HepG2 (cell line): ENCODE measurements around the gene FRAS1. TPM values are rescaled to one million over a fixed set of nuclear protein-coding genes. Genes with fewer than 3 reads are reported as not detected.

Experiments used
- ATAC-seq: fragments of 200-7000 bp; cut with Tn5 transposase; 3 replicates; pipeline ENCODE4 v1.9.1; 2020; ENCODE audit warnings: mild to moderate bottlenecking, moderate library complexity
- BruUV-seq: library from RNA; stranded (reverse); fragments of 400-500 nt; replicated peaks from 2 replicates; lab custom pipeline; 2021; lab: Mats Ljungman, UMichigan
- CTCF ChIA-PET: fragments of 300-600 bp; formaldehyde crosslinking; extraction: SDS; loops from one replicate; lab custom pipeline; 2021; ENCODE audit warnings: low total read pairs, inconsistent platforms, low intra/inter-chr PET ratio; lab: Yijun Ruan, JAX
- POLR2A ChIA-PET: fragments of 350-600 bp; sonication (Branson Sonifier 250); formaldehyde crosslinking; loops from one replicate; lab custom pipeline; 2020; ENCODE audit warnings: antibody characterized with exemption, inconsistent platforms; lab: Yijun Ruan, JAX
- DNase-seq: peaks from one replicate; pipeline ENCODE4 v3.0.0-alpha.2; 2015; ENCODE audit warnings: low spot score
- FAIRE-seq: peaks from 3 replicates; lab custom pipeline; 2011; peaks lifted over from hg19 to GRCh38; lab: Jason Lieb, UNC
- H2AFZ ChIP-seq: one replicate; pipeline ENCODE4 v1.6.1; 2011; ENCODE audit warnings: low read length, inconsistent platforms
- H3K27ac ChIP-seq: fragments of 300-600 bp; 3 replicates; pipeline ENCODE4 v1.8.0; 2011; ENCODE audit warnings: mixed run types, mild to moderate bottlenecking, mixed read lengths, low read length, inconsistent platforms; ENCODE audit not compliant: insufficient read depth; ENCODE audit errors: extremely low read length
- H3K27me3 ChIP-seq, 2 experiments: fragments of 200-600 bp in 1 of 2; 2 replicates in 1 of 2; 3 replicates in 1 of 2; pipeline versions ENCODE4 v1.6.0 to v1.8.0; 2011; ENCODE audit warnings: low read length in 2 of 2, mild to moderate bottlenecking in 2 of 2, moderate library complexity in 2 of 2, inconsistent platforms in 1 of 2; ENCODE audit not compliant: insufficient read depth in 2 of 2, control insufficient read depth in 1 of 2
- H3K36me3 ChIP-seq, 2 experiments: fragments of 200-600 bp in 1 of 2; replicated peaks in 1 of 2; 2 replicates in 1 of 2; 3 replicates in 1 of 2; pipeline versions ENCODE4 v1.5.1 to v1.8.0; 2011; ENCODE audit warnings: low read length in 2 of 2, inconsistent platforms in 1 of 2; ENCODE audit not compliant: insufficient read depth in 2 of 2, control insufficient read depth in 1 of 2
- H3K4me1 ChIP-seq: 2 replicates; pipeline ENCODE4 v1.5.1; 2012; ENCODE audit warnings: low read length, inconsistent platforms; ENCODE audit not compliant: insufficient read depth
- H3K4me2 ChIP-seq: 2 replicates; pipeline ENCODE4 v1.6.0; 2011; ENCODE audit warnings: low read depth, low read length, inconsistent platforms
- H3K4me3 ChIP-seq, 3 experiments: fragments of 200-600 bp in 1 of 3; sonication (generic), shearing (Covaris generic) in 1 of 3; replicated peaks in 1 of 3; 2 replicates each; pipeline ENCODE4 v1.5.1; 2011 to 2016; ENCODE audit warnings: low read length in 3 of 3, inconsistent platforms in 2 of 3, low read depth in 2 of 3, mild to moderate bottlenecking in 2 of 3, control low read depth in 1 of 3, mixed read lengths in 1 of 3; ENCODE audit not compliant: insufficient read depth in 1 of 3
- H3K79me2 ChIP-seq: one replicate; pipeline ENCODE4 v1.6.1; 2011; ENCODE audit warnings: low read length, inconsistent platforms; ENCODE audit not compliant: insufficient read depth
- H3K9ac ChIP-seq: 2 replicates; pipeline ENCODE4 v1.6.0; 2011; ENCODE audit warnings: mild to moderate bottlenecking, low read depth, low read length, inconsistent platforms; ENCODE audit not compliant: insufficient read depth
- H3K9me3 ChIP-seq: 2 replicates; pipeline ENCODE4 v1.5.1; 2012; ENCODE audit warnings: mild to moderate bottlenecking, low read length
- H4K20me1 ChIP-seq: 2 replicates; pipeline ENCODE4 v1.6.0; 2011; ENCODE audit warnings: inconsistent platforms, mild to moderate bottlenecking, low read length, moderate library complexity; ENCODE audit not compliant: insufficient read depth
- FOXP1 ChIP-seq, 2 experiments: fragments of 450-650 bp in 1 of 2; IDR thresholded peaks; 2 replicates each; pipeline ENCODE4 v1.6.1; 2017 to 2018; ENCODE audit warnings: antibody characterized with exemption in 1 of 2
- GATA4 ChIP-seq: sonication (generic); IDR thresholded peaks from 2 replicates; pipeline ENCODE4 v1.6.1; 2016; ENCODE audit warnings: antibody characterized with exemption, low read depth, borderline replicate concordance
- HDAC1 ChIP-seq: sonication (generic); formaldehyde crosslinking; IDR thresholded peaks from 2 replicates; pipeline ENCODE4 v1.5.1; 2020; ENCODE audit warnings: mild to moderate bottlenecking, missing genetic modification reagents
- HNF4A ChIP-seq: sonication (generic); formaldehyde crosslinking; IDR thresholded peaks from 2 replicates; pipeline ENCODE4 v1.4.0; 2020; ENCODE audit warnings: missing genetic modification reagents
- HNF4G ChIP-seq, 2 experiments: sonication (generic) in 1 of 2; formaldehyde crosslinking in 1 of 2; IDR thresholded peaks; 2 replicates each; pipeline versions ENCODE4 v1.4.0 to v1.6.1; 2011 to 2020; ENCODE audit warnings: borderline replicate concordance in 2 of 2, low read depth in 2 of 2, mild to moderate bottlenecking in 2 of 2, low read length in 1 of 2, missing genetic modification reagents in 1 of 2, moderate library complexity in 1 of 2
- MAX ChIP-seq: IDR thresholded peaks from 2 replicates; pipeline ENCODE4 v1.6.1; 2012; ENCODE audit warnings: inconsistent platforms
- NR2F1 ChIP-seq, 2 experiments: fragments of 450-650 bp in 1 of 2; formaldehyde crosslinking in 1 of 2; IDR thresholded peaks; 2 replicates each; pipeline versions ENCODE4 v1.5.0 to v1.6.1; 2016 to 2020; ENCODE audit warnings: mild to moderate bottlenecking in 1 of 2, missing compliant biosample characterization in 1 of 2, missing genetic modification reagents in 1 of 2, moderate library complexity in 1 of 2
- PATZ1 ChIP-seq: sonication (generic); formaldehyde crosslinking; IDR thresholded peaks from 2 replicates; pipeline ENCODE4 v1.4.0; 2020; ENCODE audit warnings: missing genetic modification reagents
- PAXIP1 ChIP-seq: sonication (generic); formaldehyde crosslinking; conservative IDR thresholded peaks from 2 replicates; pipeline ENCODE4 v1.4.0; 2020; ENCODE audit warnings: mild to moderate bottlenecking, missing genetic modification reagents, moderate library complexity
- PBX2 ChIP-seq: IDR thresholded peaks from 2 replicates; pipeline ENCODE4 v1.6.1; 2016; ENCODE audit warnings: control low read depth
- SOX6 ChIP-seq, 2 experiments: fragments of 450-650 bp in 1 of 2; sonication (generic) in 1 of 2; formaldehyde crosslinking in 1 of 2; IDR thresholded peaks; 2 replicates each; pipeline versions ENCODE4 v1.4.0 to v1.6.1; 2017 to 2020; ENCODE audit warnings: antibody characterized with exemption in 1 of 2, mild to moderate bottlenecking in 1 of 2, missing genetic modification reagents in 1 of 2
- ZMYM4 ChIP-seq: sonication (generic); formaldehyde crosslinking; IDR thresholded peaks from 2 replicates; pipeline ENCODE4 v1.8.1; 2023; ENCODE audit warnings: mild to moderate bottlenecking, missing genetic modification reagents
- ZNF143 ChIP-seq: sonication (generic); formaldehyde crosslinking; IDR thresholded peaks from 2 replicates; pipeline ENCODE4 v1.4.0; 2020; ENCODE audit warnings: missing genetic modification reagents
- ZNF292 ChIP-seq: sonication (generic); formaldehyde crosslinking; IDR thresholded peaks from 2 replicates; pipeline ENCODE4 v1.8.1; 2022; ENCODE audit warnings: mild to moderate bottlenecking, low read depth, missing genetic modification reagents, borderline replicate concordance
- WGBS: methylation state at CpG from one replicate; pipeline ENCODE4 v1.1.6; 2017; ENCODE audit warnings: low lambda C conversion rate; 5-methylcytosine and 5-hydroxymethylcytosine counted together
- in situ Hi-C: cut with HindIII; loops from 2 replicates; pipeline ENCODE4 v1.10.0; 2017; ENCODE audit warnings: low pct_unique_long_range_greater_than_20kb; ENCODE audit not compliant: extremely low pct_ligation_motif_present
- intact Hi-C: fragments of 100-400 bp; cut with micrococcal nuclease; formaldehyde crosslinking; loops from one replicate; pipeline ENCODE4 v1.10.0; 2022; ENCODE audit not compliant: unreplicated experiment
- polyA plus RNA-seq, 8 experiments: library from polyadenylated mRNA; depleted of rRNA in 3 of 8; stranded (reverse) in 7 of 8; unstranded in 1 of 8; fragments of >200 nt; fragmentation: Illumina TruSeq in 4 of 8; extraction: Trizol in 4 of 8; gene quantifications; 2 replicates each; pipeline versions ENCODE4 v1.2.1 to v1.2.3, GENCODE V29; 2011 to 2016; ENCODE audit warnings: low read depth in 4 of 8, missing spikeins in 1 of 8, mixed read lengths in 1 of 8; ENCODE audit not compliant: insufficient read depth in 1 of 8
- total RNA-seq, 5 experiments: library from RNA; depleted of rRNA; stranded (reverse); fragments of >200 nt; fragmentation: Illumina TruSeq; extraction: Trizol; gene quantifications; 2 replicates each; pipeline ENCODE4 v1.2.3, GENCODE V29; 2016; ENCODE audit warnings: low read depth in 1 of 5

The FRAS1 gene
- total and polyA plus RNA-seq, 2 of the 13 experiments (the other 11 are each of a cell fraction or from before 2014, with no cell fraction given) = 22.5 to 31.6 TPM

- DNase-seq (no peak), ATAC-seq (peak; percentile 75), FAIRE-seq (no peak)
- in situ Hi-C loops (no loop called here), intact Hi-C loops (loop anchor here (5.0 kb wide), 1 partner anchor 38 kb away; no protein-coding TSS in a partner anchor)
- no TSS peak for BruUV-seq
- Histone ChIP-seq H4K20me1 (no peaks in the 10 kb centered on the region), H3K9me3 (no peaks in the 10 kb centered on the region), H3K27me3 (no peaks in the 10 kb centered on the region), H3K9ac (no peak overlapping the region), H3K27ac (peak overlapping the region; percentile 53), H3K79me2 (peaks cover 78% of the 10 kb centered on the region), H3K4me1 (peaks cover 72% of the 10 kb centered on the region), H3K4me3 (no peak overlapping the region), H3K4me2 (peak overlapping the region; percentile 61), H2AFZ (no peak overlapping the region), H3K36me3 (no peaks in the 10 kb centered on the region)
- ChIA-PET CTCF (no interaction called here), POLR2A (interaction anchor here (0.8 to 0.9 kb wide), 3 partner anchors 9 to 73 kb away, joined by 3 read pairs; partner anchors contain the start of gene FRAS1)
- WGBS = 8% methylated on average over 1 of the region's 1 CpG
- TF ChIP-seq ZMYM4 (CRISPR knock-in tag) (peak; percentile 22; the same call in 1 of the 2 replicates), HNF4G (IDR thresholded peaks at IDR 0.05; ENCODE audit: borderline replicate concordance, low read depth, low read length) (peak; percentile 53; the same call in 1 of the 2 replicates), HNF4G (CRISPR knock-in tag; IDR thresholded peaks at IDR 0.05; ENCODE audit: borderline replicate concordance, low read depth) (no peak), GATA4 (no peak), HNF4A (CRISPR knock-in tag) (peak; percentile 55), NR2F1 (CRISPR knock-in tag; IDR thresholded peaks at IDR 0.05) (0 out of 4 replicates have a peak, but pooled peaks of 1 of the 2 experiments have one; percentile 24), HDAC1 (CRISPR knock-in tag) (peak; percentile 36; the same call in 1 of the 2 replicates), FOXP1 (IDR thresholded peaks at IDR 0.05) (no peak), FOXP1 (CRISPR knock-in tag; IDR thresholded peaks at IDR 0.05) (no peak), PBX2 (CRISPR knock-in tag) (0 out of 2 replicates have a peak, but pooled peaks have one; percentile 23), SOX6 (IDR thresholded peaks at IDR 0.05) (no peak), SOX6 (CRISPR knock-in tag; IDR thresholded peaks at IDR 0.05) (0 out of 2 replicates have a peak, but pooled peaks have one; percentile 23), ZNF143 (CRISPR knock-in tag) (no peak), PATZ1 (CRISPR knock-in tag) (0 out of 2 replicates have a peak, but pooled peaks have one; percentile 31), ZNF292 (CRISPR knock-in tag) (0 out of 2 replicates have a peak, but pooled peaks have one; percentile 37), MAX (0 out of 2 replicates have a peak, but pooled peaks have one; percentile 22), PAXIP1 (peak; percentile 62)
Measured at GRCh38 chr4:78129383-78130108, 72.4 kb downstream of the FRAS1 start.
